ENCODE results near the gene SLITRK1. TPM values are rescaled to one million over a fixed set of nuclear protein-coding genes. Genes with fewer than 3 reads are reported as not detected.

Gene SLITRK1
- total RNA-seq, 2 donors from 2014 or later = 0.11 TPM; not detected in 1

GRCh38 chr13:83914368-83914767 lies 32.1 kb upstream of the SLITRK1 start:
- H3K4me1 ChIP-seq (ENCODE audit: control insufficient read depth, insufficient read depth, low read length) = peaks cover 3% of the 10 kb centered on the region
- H3K9ac ChIP-seq (ENCODE audit: extremely low read depth, low read length, poor library complexity, severe bottlenecking) = no peak overlapping the region
- H3K36me3 Mint-ChIP-seq (ENCODE audit: low read depth) = no peaks in the 10 kb centered on the region
- peak; percentile 33 for TF ChIP-seq CTCF (conservative IDR thresholded peaks at IDR 0.05)
- H3K4me3 Mint-ChIP-seq = no peak overlapping the region
- 76 to 100% methylated on average over 4 of the region's 4 CpGs for WGBS, 2 experiments (ENCODE audit: insufficient coverage in 1 of 2, insufficient read length in 1 of 2)
- H3K36me3 ChIP-seq (ENCODE audit: control insufficient read depth, insufficient read depth, low read length) = no peaks in the 10 kb centered on the region
- no peak for DNase-seq
- peaks cover 30% of the 10 kb centered on the region for H3K9me3 Mint-ChIP-seq
- no peak overlapping the region for H3K4me3 ChIP-seq (ENCODE audit: low read length)
- H3K27ac Mint-ChIP-seq = peak overlapping the region; percentile 56
- H3K27me3 Mint-ChIP-seq (ENCODE audit: insufficient read depth) = no peaks in the 10 kb centered on the region
- H3K27me3 ChIP-seq (ENCODE audit: control insufficient read depth, insufficient read depth, low read length, poor library complexity, severe bottlenecking) = no peaks in the 10 kb centered on the region
- peaks cover 16% of the 10 kb centered on the region for H3K4me1 Mint-ChIP-seq
- no peak overlapping the region for H3K27ac ChIP-seq (ENCODE audit: low read depth, low read length)
- no peaks in the 10 kb centered on the region for H3K9me3 ChIP-seq (ENCODE audit: control insufficient read depth, low read length)

- no peak overlapping the region for H3K4me3 ChIP-seq (ENCODE audit: low read length)
- H3K27me3 ChIP-seq (ENCODE audit: control insufficient read depth, insufficient read depth, low read length, poor library complexity, severe bottlenecking) = no peaks in the 10 kb centered on the region
- 93 to 94% methylated on average over 17 to 25 of the region's 25 CpGs for WGBS, 2 experiments (ENCODE audit: insufficient coverage in 1 of 2, insufficient read length in 1 of 2)
- Mint-ChIP-seq H3K27ac (no peak overlapping the region), H3K4me3 (no peak overlapping the region), H3K4me1 (peaks cover 13% of the 10 kb centered on the region), H3K9me3 (peaks cover 17% of the 10 kb centered on the region), H3K36me3 (ENCODE audit: low read depth) (no peaks in the 10 kb centered on the region), H3K27me3 (ENCODE audit: insufficient read depth) (no peaks in the 10 kb centered on the region)
- no peak overlapping the region for H3K27ac ChIP-seq (ENCODE audit: low read depth, low read length)
- no peak overlapping the region for H3K9ac ChIP-seq (ENCODE audit: extremely low read depth, low read length, poor library complexity, severe bottlenecking)
- no peaks in the 10 kb centered on the region for H3K36me3 ChIP-seq (ENCODE audit: control insufficient read depth, insufficient read depth, low read length)
- TF ChIP-seq CTCF (conservative IDR thresholded peaks at IDR 0.05) = no peak
- H3K9me3 ChIP-seq (ENCODE audit: control insufficient read depth, low read length) = no peaks in the 10 kb centered on the region
- DNase-seq = no peak
- H3K4me1 ChIP-seq (ENCODE audit: control insufficient read depth, insufficient read depth, low read length) = no peaks in the 10 kb centered on the region
These were observed 25.1 kb upstream of the SLITRK1 start for GRCh38 chr13:83907196-83907989.

- H3K4me3 ChIP-seq (ENCODE audit: low read length) = no peak overlapping the region
- no peaks in the 10 kb centered on the region for H3K27me3 Mint-ChIP-seq (ENCODE audit: insufficient read depth)
- H3K36me3 ChIP-seq (ENCODE audit: control insufficient read depth, insufficient read depth, low read length) = no peaks in the 10 kb centered on the region
- no peak overlapping the region for H3K27ac Mint-ChIP-seq
- no peaks in the 10 kb centered on the region for H3K36me3 Mint-ChIP-seq (ENCODE audit: low read depth)
- no peaks in the 10 kb centered on the region for H3K27me3 ChIP-seq (ENCODE audit: control insufficient read depth, insufficient read depth, low read length, poor library complexity, severe bottlenecking)
- H3K9me3 Mint-ChIP-seq = peaks cover 8% of the 10 kb centered on the region
- no peaks in the 10 kb centered on the region for H3K4me1 ChIP-seq (ENCODE audit: control insufficient read depth, insufficient read depth, low read length)
- 94 to 95% methylated on average over 9 to 25 of the region's 25 CpGs for WGBS, 2 experiments (ENCODE audit: insufficient coverage in 1 of 2, insufficient read length in 1 of 2)
- no peaks in the 10 kb centered on the region for H3K9me3 ChIP-seq (ENCODE audit: control insufficient read depth, low read length)
- H3K27ac ChIP-seq (ENCODE audit: low read depth, low read length) = no peak overlapping the region
- no peak overlapping the region for H3K9ac ChIP-seq (ENCODE audit: extremely low read depth, low read length, poor library complexity, severe bottlenecking)
- H3K4me1 Mint-ChIP-seq = peaks cover 13% of the 10 kb centered on the region
- no peak overlapping the region for H3K4me3 Mint-ChIP-seq
- TF ChIP-seq CTCF (conservative IDR thresholded peaks at IDR 0.05) = no peak
- no peak for DNase-seq
These were observed 24.1 kb upstream of the SLITRK1 start for GRCh38 chr13:83906240-83906820.
